Effector memory CD4-positive, alpha-beta T cell (primary cell): ENCODE data around the gene TP53INP2.

Experiments used
- DNase-seq, 3 donors: peaks; one replicate each; pipeline ENCODE4 v3.0.0-alpha.2; 2020
- H3K27ac ChIP-seq: 2 replicates; pipeline ENCODE4 v1.7.0; 2013; ENCODE audit warnings: mild to moderate bottlenecking, low read length, moderate library complexity; ENCODE audit not compliant: insufficient read depth, poor library complexity, severe bottlenecking
- H3K27me3 ChIP-seq: replicated peaks from 2 replicates; pipeline ENCODE4 v1.7.0; 2013; ENCODE audit warnings: mild to moderate bottlenecking, low read length; ENCODE audit not compliant: insufficient read depth, control insufficient read depth, poor library complexity, severe bottlenecking
- H3K36me3 ChIP-seq: 2 replicates; pipeline ENCODE4 v1.7.0; 2013; ENCODE audit warnings: mild to moderate bottlenecking, low read length, moderate library complexity; ENCODE audit not compliant: control insufficient read depth, insufficient read depth
- H3K4me1 ChIP-seq: 2 replicates; pipeline ENCODE4 v1.7.0; 2013; ENCODE audit warnings: low read length, mild to moderate bottlenecking; ENCODE audit not compliant: control insufficient read depth, insufficient read depth, poor library complexity, severe bottlenecking
- H3K4me3 ChIP-seq: 2 replicates; pipeline ENCODE4 v1.7.0; 2013; ENCODE audit warnings: low read length, low read depth, mild to moderate bottlenecking; ENCODE audit not compliant: insufficient read depth, poor library complexity, severe bottlenecking
- H3K9me3 ChIP-seq: 2 replicates; pipeline ENCODE4 v1.7.0; 2013; ENCODE audit warnings: mild to moderate bottlenecking, low read length, moderate library complexity; ENCODE audit not compliant: control insufficient read depth

The TP53INP2 gene

DNA sequence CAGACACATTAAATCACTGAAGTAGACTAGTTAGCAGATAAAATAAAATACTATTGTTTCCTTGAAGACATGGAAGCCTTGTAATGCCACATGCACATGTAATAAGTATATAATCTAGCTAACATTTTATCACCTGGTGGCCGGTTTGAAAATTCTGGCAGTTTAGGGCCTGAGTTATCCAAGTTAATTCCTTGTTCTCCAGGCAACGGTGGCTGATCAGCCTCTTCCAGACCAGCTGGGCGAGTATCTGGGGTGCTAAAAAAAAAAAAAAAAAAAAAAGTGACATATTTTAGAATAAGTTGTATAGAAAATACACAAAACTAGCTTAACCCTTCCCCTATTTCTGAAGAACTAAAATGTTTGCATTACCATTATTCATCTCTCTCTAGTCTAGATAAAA is 42.5 kb downstream of the TP53INP2 start:
- Histone ChIP-seq H3K4me3 (no peak overlapping the region), H3K27ac (no peak overlapping the region), H3K9me3 (no peaks in the 10 kb centered on the region), H3K27me3 (no peaks in the 10 kb centered on the region), H3K4me1 (no peaks in the 10 kb centered on the region), H3K36me3 (peaks cover 50% of the 10 kb centered on the region)
- DNase-seq: no peak

- Histone ChIP-seq H3K9me3 (no peaks in the 10 kb centered on the region), H3K27me3 (no peaks in the 10 kb centered on the region), H3K4me3 (no peak overlapping the region), H3K36me3 (peaks cover 47% of the 10 kb centered on the region), H3K4me1 (no peaks in the 10 kb centered on the region), H3K27ac (no peak overlapping the region)
- no peak for DNase-seq
These were observed 43.3 kb downstream of the TP53INP2 start for GRCh38 chr20:34747479-34747878.

- DNase-seq: no peak
- H3K27me3 ChIP-seq: no peaks in the 10 kb centered on the region
- H3K4me1 ChIP-seq: no peaks in the 10 kb centered on the region
- H3K4me3 ChIP-seq: no peak overlapping the region
- H3K36me3 ChIP-seq: peaks cover 42% of the 10 kb centered on the region
- no peaks in the 10 kb centered on the region for H3K9me3 ChIP-seq
- no peak overlapping the region for H3K27ac ChIP-seq
These were observed 44.6 kb downstream of the TP53INP2 start for GRCh38 chr20:34748709-34749108.

- no peak for DNase-seq
- peaks cover 48% of the 10 kb centered on the region for H3K36me3 ChIP-seq
These were observed 46.3 kb downstream of the TP53INP2 start for GRCh38 chr20:34750484-34750883.

DNA sequence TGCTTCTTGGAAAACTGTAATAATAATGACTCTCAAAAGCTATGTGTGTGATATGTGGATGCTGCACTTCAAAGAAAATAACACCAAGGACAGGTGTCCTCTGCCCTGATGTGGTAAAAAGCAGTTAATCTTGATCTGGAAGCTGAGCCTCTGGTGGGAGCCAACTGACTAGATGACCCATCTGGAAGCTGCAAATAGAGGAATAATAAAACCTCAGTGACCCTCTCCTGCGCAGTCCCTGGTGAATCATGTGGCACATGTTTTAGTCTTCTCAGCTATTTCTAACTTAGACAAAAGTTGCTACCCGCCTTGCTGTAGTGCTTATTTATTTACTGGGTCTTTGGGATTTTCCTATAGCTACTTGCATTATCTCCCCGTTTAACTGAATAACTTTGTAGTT is 47.3 kb downstream of the TP53INP2 start:
- DNase-seq: no peak
- Histone ChIP-seq H3K9me3 (no peaks in the 10 kb centered on the region), H3K4me3 (no peak overlapping the region), H3K4me1 (no peaks in the 10 kb centered on the region), H3K36me3 (peaks cover 47% of the 10 kb centered on the region), H3K27me3 (no peaks in the 10 kb centered on the region), H3K27ac (no peak overlapping the region)

More at GRCh38 chr20:34750484-34750883, 46.3 kb downstream of the TP53INP2 start:
- no peak overlapping the region for H3K4me3 ChIP-seq
- H3K9me3 ChIP-seq: no peaks in the 10 kb centered on the region
- H3K27me3 ChIP-seq: no peaks in the 10 kb centered on the region
- no peaks in the 10 kb centered on the region for H3K4me1 ChIP-seq
- H3K27ac ChIP-seq: no peak overlapping the region

DNA sequence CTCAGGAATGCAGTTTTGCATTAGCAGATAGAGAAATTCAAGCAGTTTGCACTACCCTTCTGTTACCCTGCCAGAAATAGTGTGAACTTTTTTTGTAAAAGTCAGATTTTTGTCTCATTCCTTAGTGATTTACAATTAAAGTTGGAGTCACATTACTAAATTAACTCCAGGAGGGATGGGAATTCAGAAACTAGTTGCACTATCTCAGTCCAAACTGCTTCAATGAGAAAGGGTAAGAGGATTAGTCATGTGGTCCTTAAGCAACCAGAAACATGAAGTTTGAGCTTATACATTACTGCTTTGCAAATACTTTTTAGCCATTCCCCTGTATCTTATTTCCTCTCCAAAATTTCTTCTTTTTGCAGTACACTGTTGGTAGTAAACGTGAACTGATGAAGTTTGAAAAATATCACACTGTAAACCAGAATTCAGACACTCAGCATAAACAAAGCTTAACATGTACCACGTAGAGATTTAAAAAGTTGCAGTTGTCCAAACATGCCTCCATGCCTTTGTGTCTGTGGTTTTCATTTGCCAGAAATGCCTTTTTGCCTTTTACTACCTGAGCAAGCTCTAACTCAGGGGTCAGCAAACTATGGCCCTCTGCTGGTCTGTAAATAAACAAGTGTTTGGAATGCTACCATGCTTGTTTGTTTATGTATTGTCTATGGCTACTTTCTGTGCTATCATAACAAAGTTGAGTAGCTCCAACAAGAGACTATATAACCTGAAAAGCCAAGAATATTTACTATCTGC is 49.7 kb downstream of the TP53INP2 start:
- H3K27ac ChIP-seq: no peak overlapping the region

GRCh38 chr20:34754611-34755010 is 50.5 kb downstream of the TP53INP2 start:
- Histone ChIP-seq H3K36me3 (peaks cover 53% of the 10 kb centered on the region), H3K27ac (no peak overlapping the region), H3K9me3 (no peaks in the 10 kb centered on the region), H3K4me1 (no peaks in the 10 kb centered on the region), H3K27me3 (no peaks in the 10 kb centered on the region), H3K4me3 (no peak overlapping the region)
- no peak for DNase-seq

More for the DNA sequence above, 49.7 kb downstream of the TP53INP2 start:
- H3K9me3 ChIP-seq: no peaks in the 10 kb centered on the region
- no peak for DNase-seq
- no peak overlapping the region for H3K4me3 ChIP-seq
- H3K4me1 ChIP-seq: no peaks in the 10 kb centered on the region
- peaks cover 58% of the 10 kb centered on the region for H3K36me3 ChIP-seq
- H3K27me3 ChIP-seq: no peaks in the 10 kb centered on the region

DNA sequence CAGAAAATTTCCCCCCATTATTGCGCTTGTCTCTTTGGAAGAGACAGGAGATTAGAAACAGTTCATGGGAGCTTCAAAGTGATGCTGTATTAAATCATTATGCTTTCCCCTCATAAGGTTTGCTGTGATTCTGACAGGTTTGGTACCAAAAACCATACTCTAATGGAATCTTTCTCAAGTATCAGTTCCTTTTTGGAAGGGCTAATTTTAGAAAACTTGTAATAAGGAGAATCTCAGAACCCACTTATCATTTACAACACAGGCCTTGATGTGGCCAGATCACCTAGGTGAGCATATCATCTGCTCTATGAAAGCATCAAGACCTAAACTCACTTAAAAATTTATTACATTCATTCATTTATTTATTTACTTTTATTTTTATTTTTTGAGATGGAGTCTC is 51.2 kb downstream of the TP53INP2 start:
- Histone ChIP-seq H3K9me3 (no peaks in the 10 kb centered on the region), H3K4me1 (no peaks in the 10 kb centered on the region), H3K4me3 (no peak overlapping the region), H3K36me3 (peaks cover 47% of the 10 kb centered on the region), H3K27ac (no peak overlapping the region), H3K27me3 (no peaks in the 10 kb centered on the region)
- no peak for DNase-seq

DNA sequence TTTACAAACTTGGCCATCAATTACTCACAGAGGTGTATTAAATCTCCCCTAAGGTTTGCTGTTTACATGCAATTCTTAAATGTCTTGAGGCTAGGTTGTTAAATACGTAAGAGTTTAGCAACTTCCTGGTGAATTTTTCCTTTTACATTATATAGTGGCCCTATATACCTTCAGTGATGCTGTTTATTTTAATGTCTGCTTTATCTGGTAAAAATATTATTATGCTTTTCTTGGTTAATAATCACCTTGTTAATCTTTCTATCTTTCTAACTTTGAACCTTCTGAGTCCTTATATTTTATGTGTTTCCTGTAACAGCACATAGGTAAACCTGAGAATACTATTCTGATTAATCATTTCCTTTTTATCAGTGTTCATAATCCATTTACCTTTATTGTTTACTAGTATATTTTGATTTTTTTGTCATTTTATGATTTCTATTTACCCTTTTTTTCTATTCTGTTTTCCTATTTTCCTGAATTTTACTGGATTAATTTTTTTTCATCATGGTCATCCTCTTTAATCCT is 57.9 kb downstream of the TP53INP2 start:
- Histone ChIP-seq H3K9me3 (no peaks in the 10 kb centered on the region), H3K4me1 (no peaks in the 10 kb centered on the region), H3K27me3 (no peaks in the 10 kb centered on the region), H3K4me3 (no peak overlapping the region), H3K27ac (no peak overlapping the region), H3K36me3 (peaks cover 32% of the 10 kb centered on the region)
- DNase-seq: no peak
